ENCODE results near the gene NR1H2.
"Not testable (repeated sequence)": the region's sequence is repeated elsewhere in the genome, so short reads cannot be mapped to it uniquely, and the experiment has no call there.

The NR1H2 gene

GRCh38 chr19:50344661-50345318 lies 31.5 kb upstream of the NR1H2 start:
- in situ Hi-C loops (cut with MboI; ENCODE audit: low sequenced_read_pairs): no loop called here

- in situ Hi-C loops (cut with MboI; ENCODE audit: low sequenced_read_pairs): not testable (repeated sequence)
Measured at GRCh38 chr19:50347089-50347581, 29.1 kb upstream of the NR1H2 start.

- in situ Hi-C loops (cut with MboI; ENCODE audit: low sequenced_read_pairs): no loop called here
Measured at GRCh38 chr19:50349277-50350057, 26.8 kb upstream of the NR1H2 start.

GRCh38 chr19:50352242-50352641 lies 24.0 kb upstream of the NR1H2 start:
- in situ Hi-C loops (cut with MboI; ENCODE audit: low sequenced_read_pairs): no loop called here

GRCh38 chr19:50353487-50353880 lies 22.8 kb upstream of the NR1H2 start:
- in situ Hi-C loops (cut with MboI; ENCODE audit: low sequenced_read_pairs): not testable (repeated sequence)

GRCh38 chr19:50356691-50357177 lies 19.5 kb upstream of the NR1H2 start:
- in situ Hi-C loops (cut with MboI; ENCODE audit: low sequenced_read_pairs): no loop called here

- in situ Hi-C loops (cut with MboI; ENCODE audit: low sequenced_read_pairs): no loop called here
Measured at GRCh38 chr19:50357178-50358100, 18.8 kb upstream of the NR1H2 start.

- in situ Hi-C loops (cut with MboI; ENCODE audit: low sequenced_read_pairs): no loop called here
Measured at GRCh38 chr19:50358483-50359327, 17.6 kb upstream of the NR1H2 start.

- in situ Hi-C loops (cut with MboI; ENCODE audit: low sequenced_read_pairs): no loop called here
Measured at GRCh38 chr19:50359328-50359818, 16.9 kb upstream of the NR1H2 start.

GRCh38 chr19:50361290-50362029 lies 14.8 kb upstream of the NR1H2 start:
- in situ Hi-C loops (cut with MboI; ENCODE audit: low sequenced_read_pairs): no loop called here

GRCh38 chr19:50362030-50362412 lies 14.2 kb upstream of the NR1H2 start:
- in situ Hi-C loops (cut with MboI; ENCODE audit: low sequenced_read_pairs): no loop called here

GRCh38 chr19:50362656-50363424 lies 13.4 kb upstream of the NR1H2 start:
- in situ Hi-C loops (cut with MboI; ENCODE audit: low sequenced_read_pairs): no loop called here

- in situ Hi-C loops (cut with MboI; ENCODE audit: low sequenced_read_pairs): no loop called here
Measured at GRCh38 chr19:50365434-50366306, 10.6 kb upstream of the NR1H2 start, which contains the start of gene NAPSA. TSS of gene NAPSA (minus strand) at chr19:50365639. CDS start at chr19:50365621, 18 bp downstream.

GRCh38 chr19:50368649-50369570 lies 7.3 kb upstream of the NR1H2 start:
- in situ Hi-C loops (cut with MboI; ENCODE audit: low sequenced_read_pairs): no loop called here

GRCh38 chr19:50371914-50372475 lies 4.3 kb upstream of the NR1H2 start:
- in situ Hi-C loops (cut with MboI; ENCODE audit: low sequenced_read_pairs): no loop called here

GRCh38 chr19:50377051-50377461 lies 799 bp downstream of the NR1H2 start:
- in situ Hi-C loops (cut with MboI; ENCODE audit: low sequenced_read_pairs): no loop called here
